Measurements from ENCODE around the gene KDM5A. TPM values are rescaled to one million over a fixed set of nuclear protein-coding genes. Genes with fewer than 3 reads are reported as not detected.

KDM5A gene
- polyA plus RNA-seq, 4 donors: 36.0 to 46.4 (median 42.8) TPM

- no peak for DNase-seq (ENCODE audit: low read depth in 4 of 4, low spot score in 2 of 4)
These were observed 113.3 kb downstream of the KDM5A start for GRCh38 chr12:275812-276211.

GRCh38 chr12:273382-273781, 115.7 kb downstream of the KDM5A start:
- no peak for DNase-seq (ENCODE audit: low read depth in 4 of 4, low spot score in 2 of 4)

GRCh38 chr12:272942-273341, 116.2 kb downstream of the KDM5A start:
- DNase-seq (ENCODE audit: low read depth in 4 of 4, low spot score in 2 of 4): no peak

GRCh38 chr12:271161-271560, 118.0 kb downstream of the KDM5A start:
- DNase-seq (ENCODE audit: low read depth in 4 of 4, low spot score in 2 of 4): no peak

- DNase-seq (ENCODE audit: low read depth in 4 of 4, low spot score in 2 of 4): no peak
These were observed 119.9 kb downstream of the KDM5A start for GRCh38 chr12:269191-269590.

- DNase-seq (ENCODE audit: low read depth in 4 of 4, low spot score in 2 of 4): no peak
These were observed 120.7 kb downstream of the KDM5A start for GRCh38 chr12:268483-268840.

- DNase-seq (ENCODE audit: low read depth in 4 of 4, low spot score in 2 of 4): no peak
These were observed 121.3 kb downstream of the KDM5A start for GRCh38 chr12:267581-268482.

- DNase-seq (ENCODE audit: low read depth in 4 of 4, low spot score in 2 of 4): no peak
These were observed 124.0 kb downstream of the KDM5A start for GRCh38 chr12:265096-265495.

- DNase-seq (ENCODE audit: low read depth in 4 of 4, low spot score in 2 of 4): no peak
These were observed 124.9 kb downstream of the KDM5A start for GRCh38 chr12:264269-264668.

- no peak for DNase-seq (ENCODE audit: low read depth in 4 of 4, low spot score in 2 of 4)
These were observed 125.5 kb downstream of the KDM5A start for GRCh38 chr12:263574-263973.

GRCh38 chr12:262817-263216, 126.3 kb downstream of the KDM5A start, which contains the start of gene SLC6A13:
TSS of gene SLC6A13 (minus strand) at chr12:262836. CDS start at chr12:260052, 2,784 bp downstream.
- DNase-seq (ENCODE audit: low read depth in 4 of 4, low spot score in 2 of 4): peak; percentile 48 to 74 (median 64)

- no peak for DNase-seq (ENCODE audit: low read depth in 4 of 4, low spot score in 2 of 4)
These were observed 127.0 kb downstream of the KDM5A start for GRCh38 chr12:262113-262512.

- DNase-seq (ENCODE audit: low read depth in 4 of 4, low spot score in 2 of 4): no peak
These were observed 131.4 kb downstream of the KDM5A start for GRCh38 chr12:257521-258321.

- no peak for DNase-seq (ENCODE audit: low read depth in 4 of 4, low spot score in 2 of 4)
These were observed 132.2 kb downstream of the KDM5A start for GRCh38 chr12:256958-257357.

GRCh38 chr12:256225-256624, 132.9 kb downstream of the KDM5A start:
- no peak for DNase-seq (ENCODE audit: low read depth in 4 of 4, low spot score in 2 of 4)

GRCh38 chr12:254912-255311, 134.2 kb downstream of the KDM5A start:
- DNase-seq (ENCODE audit: low read depth in 4 of 4, low spot score in 2 of 4): no peak

- DNase-seq (ENCODE audit: low read depth in 4 of 4, low spot score in 2 of 4): no peak
These were observed 135.1 kb downstream of the KDM5A start for GRCh38 chr12:254039-254438.

GRCh38 chr12:253116-253831, 135.8 kb downstream of the KDM5A start:
- DNase-seq (ENCODE audit: low read depth in 4 of 4, low spot score in 2 of 4): no peak

- peak in 2 of 4 donors; percentile 56 to 66 for DNase-seq (ENCODE audit: low read depth in 4 of 4, low spot score in 2 of 4)
These were observed 136.5 kb downstream of the KDM5A start for GRCh38 chr12:252636-253035.

GRCh38 chr12:247271-247670, 141.8 kb downstream of the KDM5A start:
- DNase-seq (ENCODE audit: low read depth in 4 of 4, low spot score in 2 of 4): no peak

- DNase-seq (ENCODE audit: low read depth in 4 of 4, low spot score in 2 of 4): no peak
These were observed 145.7 kb downstream of the KDM5A start for GRCh38 chr12:243381-243780.
